ENCODE measurements around the gene CXCL17.

The CXCL17 gene

GRCh38 chr19:42426643-42427042 lies 16.1 kb downstream of the CXCL17 start:
- H3K4me2 ChIP-seq, result 0 out of 2 replicates have a peak overlapping the region, but pooled peaks have one; percentile 1
- no peak for TF ChIP-seq Cebpa-rat (IDR thresholded peaks at IDR 0.05)

GRCh38 chr19:42424712-42425131 lies 18.0 kb downstream of the CXCL17 start:
- H3K27me3 ChIP-seq, result no peaks in the 10 kb centered on the region
- no peaks in the 10 kb centered on the region for H3K36me3 ChIP-seq
- H3K9me3 ChIP-seq, result no peaks in the 10 kb centered on the region
- 0 out of 2 replicates have a peak overlapping the region, but pooled peaks have one; percentile 88 for H3K4me2 ChIP-seq
- H3K27ac ChIP-seq, result no peak overlapping the region
- no peak overlapping the region for H3K9ac ChIP-seq
- peaks cover 49% of the 10 kb centered on the region for H3K4me1 ChIP-seq
- H3K4me3 ChIP-seq, result no peak overlapping the region
- no peak for TF ChIP-seq Cebpa-rat (IDR thresholded peaks at IDR 0.05)
- peaks cover 31% of the 10 kb centered on the region for H4K20me1 ChIP-seq

More at GRCh38 chr19:42426643-42427042, 16.1 kb downstream of the CXCL17 start:
- Histone ChIP-seq H3K27ac (no peak overlapping the region), H3K4me3 (no peak overlapping the region), H3K9ac (no peak overlapping the region), H3K36me3 (no peaks in the 10 kb centered on the region), H3K27me3 (no peaks in the 10 kb centered on the region), H4K20me1 (peaks cover 12% of the 10 kb centered on the region), H3K9me3 (no peaks in the 10 kb centered on the region), H3K4me1 (peaks cover 30% of the 10 kb centered on the region)

GRCh38 chr19:42424345-42424707 lies 18.4 kb downstream of the CXCL17 start:
- Histone ChIP-seq H3K4me1 (peaks cover 53% of the 10 kb centered on the region), H3K27me3 (no peaks in the 10 kb centered on the region), H3K4me3 (peak overlapping the region; percentile 85; the same call in 1 of the 2 replicates), H3K36me3 (no peaks in the 10 kb centered on the region), H3K27ac (peak overlapping the region; percentile 83; the same call in 1 of the 2 replicates), H4K20me1 (peaks cover 33% of the 10 kb centered on the region), H3K9ac (no peak overlapping the region), H3K4me2 (peak overlapping the region; percentile 88), H3K9me3 (no peaks in the 10 kb centered on the region)
- no peak for TF ChIP-seq Cebpa-rat (IDR thresholded peaks at IDR 0.05)

DNA sequence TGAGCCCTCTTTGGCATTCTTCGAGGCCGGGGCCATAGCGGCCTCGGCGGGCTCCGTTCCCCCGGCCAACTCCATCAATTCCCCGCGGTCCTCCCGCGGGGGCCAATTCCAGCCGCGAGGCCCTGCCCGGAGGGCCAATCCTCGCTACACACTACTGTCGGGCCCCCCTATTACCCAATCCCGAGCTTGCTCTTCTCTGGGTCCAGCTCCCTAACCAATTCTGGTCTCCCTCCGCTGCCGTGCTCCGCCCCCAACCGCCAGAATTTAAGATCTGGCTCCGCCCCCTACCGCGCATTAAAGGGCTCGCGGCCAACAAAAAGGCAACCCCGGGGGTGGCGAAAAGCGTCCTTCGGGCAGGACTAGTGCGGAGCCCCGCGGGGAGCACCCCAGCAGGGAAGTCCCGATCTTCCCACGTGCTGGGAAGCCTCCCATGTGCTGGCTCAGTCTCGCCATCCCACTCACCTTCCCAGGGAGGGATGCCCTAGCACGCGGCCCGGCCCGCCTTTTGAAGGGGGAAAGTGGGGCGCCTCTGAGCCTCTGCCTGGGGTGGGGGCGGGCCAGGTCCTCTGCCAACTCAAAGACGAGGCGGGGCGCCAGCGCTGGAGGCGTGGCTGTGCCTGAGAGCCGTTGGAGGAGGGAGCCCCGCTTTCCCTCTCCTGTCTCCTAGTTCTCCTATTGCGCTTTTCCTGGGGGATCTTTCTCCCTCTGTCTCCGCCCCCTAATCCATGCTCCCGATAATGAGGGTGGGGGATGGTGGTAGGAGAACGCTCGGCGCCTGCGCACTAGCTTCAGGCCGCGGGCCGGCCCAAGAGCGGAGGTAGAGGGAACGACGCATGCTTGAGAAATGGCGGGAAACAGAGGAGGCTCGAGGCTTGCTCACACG lies 19.0 kb downstream of the CXCL17 start:
- Histone ChIP-seq H4K20me1 (peaks cover 39% of the 10 kb centered on the region), H3K4me3 (peak overlapping the region; percentile 85), H3K4me2 (peak overlapping the region; percentile 88), H3K9ac (peak overlapping the region; percentile 83), H3K4me1 (peaks cover 58% of the 10 kb centered on the region), H3K9me3 (no peaks in the 10 kb centered on the region), H3K36me3 (peaks cover 1% of the 10 kb centered on the region; the same call in 1 of the 2 replicates), H3K27ac (peak overlapping the region; percentile 83), H3K27me3 (no peaks in the 10 kb centered on the region)
- TF ChIP-seq Cebpa-rat (IDR thresholded peaks at IDR 0.05), result peak; percentile 75

GRCh38 chr19:42422901-42423461 lies 19.8 kb downstream of the CXCL17 start:
- peak overlapping the region; percentile 83 for H3K9ac ChIP-seq
- no peaks in the 10 kb centered on the region for H3K27me3 ChIP-seq
- peaks cover 46% of the 10 kb centered on the region for H4K20me1 ChIP-seq
- peaks cover 8% of the 10 kb centered on the region for H3K36me3 ChIP-seq
- peak overlapping the region; percentile 83 for H3K27ac ChIP-seq
- peak overlapping the region; percentile 85 for H3K4me3 ChIP-seq
- H3K9me3 ChIP-seq, result no peaks in the 10 kb centered on the region
- H3K4me1 ChIP-seq, result peaks cover 58% of the 10 kb centered on the region
- TF ChIP-seq Cebpa-rat (IDR thresholded peaks at IDR 0.05), result no peak
- H3K4me2 ChIP-seq, result peak overlapping the region; percentile 88

DNA sequence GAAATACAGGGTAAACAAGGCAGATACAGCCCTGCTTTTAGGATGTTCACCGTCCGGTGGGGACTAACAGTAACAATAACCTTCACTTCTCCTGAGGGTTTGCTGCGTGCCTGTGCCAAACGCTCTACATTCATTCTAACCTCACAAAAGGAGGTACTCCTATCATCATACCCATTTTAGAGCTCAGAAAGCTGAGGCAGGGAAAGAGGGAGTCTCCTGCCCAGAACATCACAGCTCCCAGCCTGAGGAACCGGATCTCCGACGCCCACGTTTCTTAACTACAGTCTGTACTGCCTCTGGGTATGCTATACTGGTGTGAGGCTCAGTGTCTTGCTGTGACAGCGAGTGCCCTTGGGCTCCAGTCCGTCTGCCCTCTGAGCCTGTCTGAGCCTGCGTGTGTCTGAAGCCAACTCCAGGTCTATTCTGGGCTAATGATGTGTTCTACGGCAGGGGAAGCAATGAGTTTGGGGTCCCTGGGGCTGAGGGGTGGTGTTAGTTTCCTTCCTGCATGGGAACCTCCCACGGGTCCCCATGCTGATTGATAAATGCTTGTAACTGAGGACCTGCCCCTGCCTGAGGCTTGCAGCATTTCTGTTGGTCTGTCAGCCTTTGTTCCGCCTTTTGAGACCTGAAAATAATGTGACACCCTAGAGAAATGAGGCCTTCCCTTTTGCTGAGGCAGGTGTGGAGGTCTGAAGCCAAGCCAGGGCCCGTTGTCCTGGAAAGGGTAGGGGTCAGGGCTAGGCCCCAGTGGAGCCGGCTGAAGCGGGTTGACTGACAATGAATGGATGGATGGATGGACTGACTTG lies 20.4 kb downstream of the CXCL17 start:
- Histone ChIP-seq H3K27ac (peak overlapping the region; percentile 83), H3K4me1 (peaks cover 58% of the 10 kb centered on the region), H3K4me2 (peak overlapping the region; percentile 88), H3K9me3 (no peaks in the 10 kb centered on the region), H4K20me1 (peaks cover 49% of the 10 kb centered on the region), H3K27me3 (no peaks in the 10 kb centered on the region), H3K9ac (peak overlapping the region; percentile 83), H3K4me3 (peak overlapping the region; percentile 85), H3K36me3 (peaks cover 14% of the 10 kb centered on the region)
- no peak for TF ChIP-seq Cebpa-rat (IDR thresholded peaks at IDR 0.05)

DNA sequence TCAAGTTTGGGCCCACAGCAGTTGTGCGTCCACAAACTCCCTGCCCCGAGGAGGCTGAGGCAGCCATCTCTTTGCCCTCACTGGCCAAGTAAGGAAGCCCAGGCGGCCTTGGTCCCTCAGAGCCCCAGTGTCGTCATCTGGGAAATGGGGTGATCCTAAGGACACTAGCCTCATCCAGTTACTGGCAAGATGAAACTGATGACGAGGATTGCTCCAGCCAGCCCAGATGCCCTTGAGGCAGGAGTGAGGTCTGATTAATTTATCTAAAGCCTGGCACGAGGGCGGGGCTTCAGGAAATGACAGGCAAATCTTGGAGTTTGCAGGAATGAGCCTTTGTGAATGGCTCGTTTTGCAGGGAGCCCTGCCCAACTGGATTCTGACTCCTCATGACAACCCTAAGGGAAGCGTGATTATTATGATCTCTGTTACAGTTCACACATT lies 21.1 kb downstream of the CXCL17 start:
- H3K4me3 ChIP-seq, result peak overlapping the region; percentile 85; the same call in 1 of the 2 replicates
- peaks cover 18% of the 10 kb centered on the region for H3K36me3 ChIP-seq
- H4K20me1 ChIP-seq, result peaks cover 50% of the 10 kb centered on the region
- peaks cover 51% of the 10 kb centered on the region for H3K4me1 ChIP-seq
- no peak for TF ChIP-seq Cebpa-rat (IDR thresholded peaks at IDR 0.05)
- peak overlapping the region; percentile 83 for H3K9ac ChIP-seq
- H3K27me3 ChIP-seq, result no peaks in the 10 kb centered on the region
- no peaks in the 10 kb centered on the region for H3K9me3 ChIP-seq
- H3K27ac ChIP-seq, result peak overlapping the region; percentile 27; the same call in 1 of the 2 replicates
- peak overlapping the region; percentile 88 for H3K4me2 ChIP-seq

DNA sequence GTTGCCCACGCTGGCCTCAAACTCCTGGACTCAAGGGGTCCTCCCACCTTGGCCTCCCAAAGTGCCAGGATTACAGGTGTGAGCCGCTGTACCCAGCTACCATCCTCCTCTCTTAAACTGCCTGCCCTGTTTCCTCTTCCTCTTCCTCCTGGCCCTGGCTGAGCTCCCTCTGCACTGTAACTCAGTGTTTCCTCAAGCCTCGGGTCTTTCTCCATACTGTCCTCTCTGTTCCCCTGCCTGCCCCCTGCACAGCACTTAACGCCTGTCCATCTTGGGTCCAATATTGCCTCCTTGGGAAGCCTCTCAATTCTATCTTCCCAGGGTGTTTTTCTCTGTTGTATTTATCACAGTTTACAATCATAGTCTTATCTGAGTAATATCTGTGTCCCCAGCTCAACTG lies 21.6 kb downstream of the CXCL17 start:
- Histone ChIP-seq H3K27ac (peak overlapping the region; percentile 27; the same call in 1 of the 2 replicates), H3K27me3 (no peaks in the 10 kb centered on the region), H3K4me2 (peak overlapping the region; percentile 88), H3K9me3 (no peaks in the 10 kb centered on the region), H3K36me3 (peaks cover 23% of the 10 kb centered on the region), H3K9ac (peak overlapping the region; percentile 60), H3K4me1 (peaks cover 47% of the 10 kb centered on the region), H3K4me3 (no peak overlapping the region), H4K20me1 (peaks cover 55% of the 10 kb centered on the region)
- TF ChIP-seq Cebpa-rat (IDR thresholded peaks at IDR 0.05), result no peak

- Histone ChIP-seq H3K36me3 (peaks cover 26% of the 10 kb centered on the region), H3K27me3 (no peaks in the 10 kb centered on the region), H3K9ac (no peak overlapping the region), H3K4me2 (peak overlapping the region; percentile 88; the same call in 1 of the 2 replicates), H3K4me3 (no peak overlapping the region), H4K20me1 (peaks cover 62% of the 10 kb centered on the region), H3K9me3 (no peaks in the 10 kb centered on the region), H3K27ac (no peak overlapping the region), H3K4me1 (peaks cover 47% of the 10 kb centered on the region)
- no peak for TF ChIP-seq Cebpa-rat (IDR thresholded peaks at IDR 0.05)
These were observed 22.6 kb downstream of the CXCL17 start for GRCh38 chr19:42420055-42420544.
